GM19324 (cell line): ENCODE measurements around the gene LTBP2.
A peak's percentile ranks its signal among the peaks of the same experiment; 100 is the strongest.

Experiments used
- ATAC-seq: cut with Tn5 transposase; IDR thresholded peaks from one replicate; pipeline ENCODE4 v1.9.1; 2021; ENCODE audit warnings: mild to moderate bottlenecking, moderate library complexity; ENCODE audit not compliant: unreplicated experiment, low FRiP score

LTBP2 gene

DNA sequence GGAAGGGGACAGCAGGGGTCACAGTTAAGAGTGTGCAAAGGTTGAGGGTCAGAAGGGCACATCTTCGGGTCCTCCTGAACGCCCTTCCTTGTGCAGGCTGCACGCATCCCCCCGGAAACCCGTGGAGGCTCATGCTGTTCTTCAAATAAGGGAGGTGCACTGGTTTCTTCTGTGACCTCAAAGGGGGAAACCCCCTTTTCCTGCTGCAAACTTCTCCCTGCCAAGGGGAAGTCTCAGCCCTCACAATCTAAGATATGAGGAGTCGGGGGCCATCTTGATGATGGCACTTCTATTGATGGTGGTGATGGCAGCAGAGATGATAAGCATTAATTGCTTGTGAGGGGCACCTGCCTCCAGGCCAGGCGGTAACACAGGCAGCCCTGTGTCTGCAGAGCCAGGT lies 78.5 kb downstream of the LTBP2 start:
- no peak for ATAC-seq

DNA sequence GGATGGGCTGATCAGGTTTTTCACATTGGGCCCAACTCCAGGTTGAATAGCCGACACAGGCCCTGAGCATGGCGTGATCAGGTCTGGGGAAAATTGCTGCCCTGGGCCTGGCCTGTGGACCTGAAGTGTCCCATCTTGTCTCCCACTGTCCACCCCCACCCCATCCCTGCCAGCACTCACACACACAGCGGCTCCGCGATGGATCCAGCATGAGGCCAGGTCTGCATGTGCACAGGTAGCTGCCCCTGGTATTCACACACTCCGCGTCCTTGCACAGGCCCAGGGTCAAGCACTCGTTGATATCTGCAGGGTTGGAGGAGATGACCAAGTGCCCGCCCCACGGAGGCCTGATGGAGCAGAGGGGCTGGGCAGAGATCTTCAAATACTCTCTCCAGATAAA lies 79.8 kb downstream of the LTBP2 start:
- ATAC-seq, result no peak

DNA sequence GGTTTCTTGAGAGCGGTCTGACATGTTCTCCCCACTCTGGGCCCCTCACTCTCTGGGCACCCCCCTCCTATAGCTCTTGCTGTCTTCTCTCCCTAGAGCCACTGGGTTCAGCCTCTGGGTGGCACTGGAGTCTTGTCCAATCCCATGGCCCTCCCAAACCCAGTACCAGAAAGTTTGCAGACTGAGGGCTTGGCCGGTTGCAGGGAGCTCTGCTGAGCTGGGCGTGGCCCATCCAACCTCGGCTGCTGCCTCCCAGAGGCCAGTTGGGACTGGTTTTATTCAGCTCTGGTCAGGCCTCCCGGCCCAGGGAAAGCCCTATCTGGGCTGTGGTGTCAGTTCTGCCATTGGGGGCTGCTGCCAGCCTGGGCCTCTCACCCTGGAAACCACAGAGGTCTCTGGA lies 80.6 kb downstream of the LTBP2 start:
- no peak for ATAC-seq

DNA sequence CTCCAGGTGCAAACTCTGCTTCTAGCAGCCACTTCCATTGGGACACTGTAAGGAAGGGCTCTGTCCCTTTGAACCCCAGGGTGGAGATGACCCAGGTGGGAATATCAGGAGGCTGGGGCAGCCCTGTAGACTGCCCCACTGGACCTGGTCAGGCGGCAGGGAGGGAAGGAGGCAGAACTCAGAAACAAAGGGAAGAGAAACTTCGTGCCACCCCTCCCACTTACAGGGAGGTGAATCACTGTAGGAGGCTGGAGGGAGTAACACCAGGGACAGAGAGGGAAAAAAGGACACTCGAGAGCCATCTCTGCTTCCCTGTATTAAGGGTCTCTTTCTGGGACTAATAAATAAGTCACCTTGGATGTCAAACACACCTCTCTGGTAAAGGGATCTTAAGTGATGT lies 81.0 kb downstream of the LTBP2 start:
- ATAC-seq, result no peak

DNA sequence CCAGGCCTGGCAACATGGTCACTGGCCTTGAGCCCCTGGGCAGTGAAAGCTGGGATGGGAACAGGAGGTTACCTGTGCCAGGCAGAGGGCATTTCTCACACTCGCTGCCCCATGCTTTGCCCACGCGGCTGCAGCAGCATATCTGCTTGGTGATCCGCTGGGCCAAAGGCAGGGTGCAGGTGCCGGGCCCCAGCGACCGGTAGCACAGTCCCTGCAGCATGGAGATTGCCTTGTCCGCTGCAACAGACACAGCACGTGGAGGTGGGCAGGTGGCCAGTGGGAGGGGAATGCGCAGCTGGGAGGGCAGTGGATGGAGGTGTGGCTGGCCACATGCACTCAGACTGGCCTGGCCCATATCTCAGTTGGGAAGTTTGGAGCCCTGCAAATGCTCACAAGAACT lies 83.2 kb downstream of the LTBP2 start:
- ATAC-seq, result no peak

DNA sequence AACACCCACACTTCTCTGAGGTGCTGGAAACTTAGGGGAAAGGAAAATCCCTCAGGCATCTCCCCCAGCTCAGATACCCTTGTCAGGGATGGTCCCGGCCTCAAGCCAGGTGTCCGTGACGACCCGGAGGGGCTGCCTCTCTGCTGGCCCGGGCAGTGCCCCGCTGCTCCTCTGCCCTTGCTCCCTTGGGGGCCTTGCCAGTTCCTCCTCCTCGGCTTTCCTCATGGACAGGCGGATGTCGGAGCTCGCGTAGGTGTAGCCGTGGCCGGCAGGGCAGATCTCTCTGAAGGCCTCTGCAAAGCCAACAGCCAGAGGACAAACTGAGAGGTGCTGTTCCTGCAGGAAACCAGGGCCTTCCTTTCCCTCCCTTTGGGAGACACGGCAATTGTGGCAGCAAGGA lies 83.6 kb downstream of the LTBP2 start:
- no peak for ATAC-seq

DNA sequence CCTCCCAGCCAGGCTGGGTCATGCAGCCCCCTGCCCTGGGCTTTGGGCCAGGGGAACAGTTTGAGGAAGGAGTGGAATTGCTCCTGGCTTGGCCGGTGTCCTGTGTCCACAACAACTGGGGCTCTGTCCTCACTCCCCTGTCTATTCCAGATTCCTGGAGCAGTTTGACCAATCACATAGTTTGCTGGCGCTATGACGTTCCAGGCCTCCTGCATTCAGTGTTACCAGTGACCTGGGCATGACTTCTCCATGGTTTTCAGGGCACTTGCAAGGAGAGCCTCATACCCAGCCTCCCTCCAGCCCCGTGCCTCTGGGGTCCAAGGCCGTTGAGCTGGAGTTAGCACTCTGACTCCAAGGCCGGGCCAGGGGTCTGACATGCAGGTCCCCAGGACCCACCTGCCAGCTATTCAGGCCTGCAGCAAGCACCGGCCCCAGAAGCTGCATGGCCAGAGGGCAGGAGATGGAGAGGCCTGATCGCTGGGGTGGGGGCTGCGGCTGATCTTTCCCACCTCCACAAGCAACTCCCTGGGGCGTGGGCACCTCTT lies 84.2 kb downstream of the LTBP2 start:
- ATAC-seq, result no peak

DNA sequence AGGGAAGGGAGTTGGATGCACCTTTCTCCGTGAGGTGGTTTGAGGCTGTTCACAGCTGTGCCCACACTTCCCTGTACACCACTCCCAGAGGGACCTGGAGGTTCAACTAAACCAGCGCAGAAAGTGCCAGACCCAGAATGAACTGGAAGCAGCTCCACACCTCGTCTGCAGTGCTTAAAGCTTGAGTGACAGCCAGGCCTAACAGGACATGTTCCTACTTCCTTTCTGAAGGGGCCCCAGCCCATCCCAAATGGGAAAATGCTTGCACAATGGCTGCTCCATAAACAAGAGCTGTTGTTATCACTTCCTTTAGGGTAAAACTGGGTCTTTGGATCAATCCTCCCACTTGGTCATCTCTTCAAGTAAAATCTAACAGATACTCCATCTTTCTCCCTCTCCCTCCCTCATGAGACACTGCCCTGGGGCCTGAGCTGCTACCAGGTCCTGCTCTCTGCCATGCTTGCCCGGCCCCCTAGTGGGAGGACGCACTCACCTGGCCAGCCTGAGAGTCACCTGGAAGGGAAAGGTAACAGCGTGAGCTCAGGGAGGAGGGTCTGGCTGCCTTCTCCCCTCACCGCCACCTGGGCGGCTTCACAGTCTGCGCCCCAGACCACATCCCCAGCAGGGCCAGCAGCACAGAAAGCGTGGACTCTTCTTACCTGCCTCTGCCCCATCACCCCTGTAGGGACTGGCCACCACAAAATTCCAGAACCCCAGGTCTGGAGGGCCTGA lies 85.0 kb downstream of the LTBP2 start:
- ATAC-seq, result no peak

DNA sequence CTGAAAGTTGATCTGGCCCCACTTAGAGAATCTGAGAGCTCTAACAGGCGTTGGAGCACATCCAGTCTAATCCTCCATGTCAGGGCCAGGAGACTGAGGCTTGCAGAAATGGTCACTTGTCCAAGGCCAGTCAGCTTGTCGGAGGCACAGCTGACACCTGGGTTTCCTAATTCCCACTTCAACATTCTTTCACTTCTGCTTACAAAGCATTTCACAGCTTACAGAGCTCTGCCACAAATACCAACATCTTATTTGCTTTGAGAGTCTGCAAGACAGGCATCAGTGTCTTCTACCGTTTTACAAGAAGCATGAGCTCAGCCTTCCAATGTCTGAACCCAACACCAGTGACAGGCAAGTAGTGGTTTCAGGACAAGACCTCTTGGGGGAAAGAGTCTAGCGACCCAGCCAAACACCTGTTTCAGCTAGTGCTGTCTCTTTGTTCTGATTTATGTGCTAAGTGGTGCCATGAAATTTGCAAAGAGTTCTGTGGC lies 86.6 kb downstream of the LTBP2 start:
- ATAC-seq, result peak; percentile 38

DNA sequence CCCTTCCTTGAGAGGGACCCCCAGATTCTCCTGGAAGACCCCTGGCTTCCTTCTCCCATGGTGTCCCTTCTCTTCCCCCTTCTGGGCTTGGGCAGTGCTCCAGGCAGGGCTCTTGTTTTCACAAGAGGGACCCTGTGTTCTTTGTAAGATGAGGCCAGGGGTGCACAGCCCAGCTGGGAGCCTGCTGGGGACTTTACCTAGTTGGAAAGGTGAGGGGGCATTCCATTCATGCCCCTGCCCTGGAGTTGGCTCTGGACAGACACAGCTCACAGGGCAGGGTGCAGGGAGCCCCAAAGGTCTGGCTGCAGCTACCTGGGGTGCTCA lies 87.3 kb downstream of the LTBP2 start:
- ATAC-seq, result no peak

DNA sequence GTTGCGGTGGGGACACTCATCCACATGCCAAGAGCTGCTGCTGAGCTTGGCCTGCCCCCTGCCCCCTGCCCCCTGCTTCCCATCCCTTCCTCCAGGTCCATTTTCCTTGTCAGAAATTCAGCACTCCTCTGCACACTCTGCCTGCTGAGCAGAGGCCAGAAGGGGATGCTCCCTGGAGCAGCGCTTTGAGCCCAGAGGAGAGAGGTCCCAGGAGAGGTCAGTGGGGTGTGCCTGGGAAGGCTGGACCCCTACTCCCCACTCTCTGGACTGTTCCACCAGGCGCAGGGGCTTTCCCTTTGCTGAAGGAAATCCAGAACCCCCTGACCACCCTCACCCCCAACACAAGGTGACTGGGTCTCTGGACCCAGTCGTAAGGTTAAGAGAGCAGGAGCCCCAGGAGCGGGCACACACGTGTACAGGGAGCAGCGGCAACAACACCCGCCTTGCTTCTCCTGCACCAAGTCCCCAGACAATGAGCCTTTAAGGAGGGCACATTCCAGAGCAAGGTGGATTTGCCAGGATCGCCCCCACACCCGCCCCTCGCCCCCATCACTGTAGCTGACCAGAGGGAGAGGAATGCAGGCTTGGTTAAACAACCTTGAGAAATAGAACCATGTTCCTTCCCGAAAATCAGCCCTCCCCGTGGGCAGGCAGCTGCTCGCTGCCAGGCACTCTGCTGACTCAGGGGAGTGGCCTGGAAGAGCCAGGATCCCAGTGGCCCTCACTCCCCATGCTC lies 87.8 kb downstream of the LTBP2 start:
- ATAC-seq, result no peak

DNA sequence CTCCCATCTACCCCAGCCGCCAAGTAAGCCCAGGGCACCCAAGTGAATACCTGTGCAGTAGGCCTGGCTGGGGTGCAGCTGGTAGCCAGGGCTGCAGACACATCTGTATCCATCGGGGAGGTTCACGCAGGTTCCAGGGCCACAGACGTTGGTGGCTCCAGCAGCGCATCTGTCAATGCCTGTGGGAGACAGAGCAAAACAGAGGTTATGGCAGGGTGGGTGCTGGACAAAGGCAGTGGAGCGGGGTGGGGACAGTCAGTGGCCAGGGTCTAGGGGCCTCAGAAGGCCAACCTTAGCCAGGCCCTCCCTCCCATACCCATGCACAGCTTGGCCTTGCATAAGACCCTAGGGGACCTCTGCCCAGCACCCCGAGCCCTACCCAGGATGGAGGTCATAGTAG lies 89.3 kb downstream of the LTBP2 start:
- ATAC-seq, result no peak

DNA sequence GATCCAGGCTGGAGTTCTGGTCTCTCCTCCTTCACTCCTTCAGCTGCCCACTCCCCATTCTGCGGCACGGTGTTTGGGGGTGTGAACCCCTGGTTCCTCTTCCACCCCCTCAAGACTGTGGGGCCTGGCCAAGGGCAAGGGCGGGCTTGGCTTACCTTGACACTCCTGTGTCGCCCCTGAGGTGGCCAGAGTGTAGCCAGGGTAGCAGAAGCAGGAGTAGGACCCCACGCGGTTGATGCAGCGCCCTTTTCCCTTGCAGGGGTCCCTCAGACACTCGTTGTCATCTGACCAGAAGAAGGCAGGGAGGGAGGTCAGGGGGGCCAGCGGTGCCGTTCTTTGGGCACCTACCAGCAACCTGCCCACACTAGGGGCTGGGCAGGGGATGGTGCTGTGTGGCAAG lies 90.3 kb downstream of the LTBP2 start:
- ATAC-seq, result no peak

DNA sequence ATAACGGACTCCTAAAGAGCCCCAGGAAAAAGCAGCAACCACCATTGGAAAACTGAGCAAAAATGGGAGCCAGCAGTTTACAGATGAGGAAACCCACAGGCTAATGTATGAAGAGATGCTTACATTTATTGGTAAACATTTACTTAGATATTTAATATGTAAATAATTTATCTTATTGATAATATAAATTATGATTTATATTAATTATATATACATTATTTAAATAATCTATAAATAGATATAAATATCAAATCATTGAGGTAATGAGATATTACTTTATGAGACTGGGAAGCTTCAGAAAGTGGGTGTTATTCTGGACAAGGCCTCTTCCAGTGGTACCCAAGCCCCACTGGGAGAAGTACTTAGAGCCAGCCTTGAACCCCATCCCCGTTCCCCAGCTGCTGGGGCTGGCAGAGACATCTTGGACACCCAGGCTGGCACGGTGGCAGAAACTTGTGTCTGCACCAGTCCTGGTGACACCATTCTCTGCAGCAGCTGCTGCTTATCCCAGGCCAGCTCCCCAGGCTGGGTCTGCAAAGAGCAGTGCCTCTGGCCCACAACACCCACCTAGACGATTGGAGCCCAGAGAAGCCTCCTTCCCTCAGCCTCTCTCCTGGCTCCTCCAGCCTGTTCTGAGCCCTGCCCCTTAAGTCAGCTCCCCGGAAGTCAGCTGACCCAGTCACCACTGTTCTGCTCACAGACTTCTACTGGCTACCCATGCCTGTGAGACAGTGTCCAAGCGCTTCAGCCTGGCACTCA lies 92.5 kb downstream of the LTBP2 start:
- no peak for ATAC-seq

DNA sequence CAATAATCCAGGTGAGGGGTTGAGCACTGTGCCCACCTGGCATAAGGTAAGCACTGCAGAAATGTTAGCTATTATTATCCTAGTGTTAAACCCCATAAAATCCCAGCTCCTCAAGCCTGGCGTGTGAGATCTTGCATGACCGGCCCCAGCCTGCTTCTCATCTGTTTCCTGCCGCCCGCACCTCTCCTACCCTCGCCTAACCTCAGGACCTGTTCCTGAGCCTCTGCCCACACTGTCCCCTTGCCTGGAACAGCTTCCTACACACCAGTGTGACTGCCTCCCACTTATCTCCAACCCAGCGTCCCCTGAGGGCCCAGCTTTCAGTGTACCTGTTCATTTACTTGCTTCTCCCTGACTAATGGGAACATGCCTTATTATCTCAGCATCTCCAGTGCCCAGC lies 93.8 kb downstream of the LTBP2 start:
- no peak for ATAC-seq

DNA sequence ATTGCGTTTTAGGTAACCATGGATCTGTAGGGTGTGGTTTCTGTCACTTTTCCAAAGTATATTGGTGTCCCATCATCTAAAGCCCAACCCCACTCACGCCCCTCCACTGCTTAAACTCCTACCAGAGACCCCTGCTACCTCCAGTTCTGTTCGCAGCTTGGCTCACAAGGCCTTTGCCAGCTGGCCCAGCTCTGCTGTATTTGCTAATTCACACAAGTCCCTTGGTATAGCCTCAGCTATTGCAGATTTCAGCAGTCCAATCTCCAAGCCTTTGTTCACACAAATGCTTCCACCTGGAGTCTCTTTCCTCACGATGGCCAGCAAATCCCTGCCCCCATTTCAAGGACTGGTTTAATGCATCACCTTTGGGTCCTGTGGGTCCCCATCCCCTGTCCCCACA lies 94.3 kb downstream of the LTBP2 start:
- ATAC-seq, result no peak

DNA sequence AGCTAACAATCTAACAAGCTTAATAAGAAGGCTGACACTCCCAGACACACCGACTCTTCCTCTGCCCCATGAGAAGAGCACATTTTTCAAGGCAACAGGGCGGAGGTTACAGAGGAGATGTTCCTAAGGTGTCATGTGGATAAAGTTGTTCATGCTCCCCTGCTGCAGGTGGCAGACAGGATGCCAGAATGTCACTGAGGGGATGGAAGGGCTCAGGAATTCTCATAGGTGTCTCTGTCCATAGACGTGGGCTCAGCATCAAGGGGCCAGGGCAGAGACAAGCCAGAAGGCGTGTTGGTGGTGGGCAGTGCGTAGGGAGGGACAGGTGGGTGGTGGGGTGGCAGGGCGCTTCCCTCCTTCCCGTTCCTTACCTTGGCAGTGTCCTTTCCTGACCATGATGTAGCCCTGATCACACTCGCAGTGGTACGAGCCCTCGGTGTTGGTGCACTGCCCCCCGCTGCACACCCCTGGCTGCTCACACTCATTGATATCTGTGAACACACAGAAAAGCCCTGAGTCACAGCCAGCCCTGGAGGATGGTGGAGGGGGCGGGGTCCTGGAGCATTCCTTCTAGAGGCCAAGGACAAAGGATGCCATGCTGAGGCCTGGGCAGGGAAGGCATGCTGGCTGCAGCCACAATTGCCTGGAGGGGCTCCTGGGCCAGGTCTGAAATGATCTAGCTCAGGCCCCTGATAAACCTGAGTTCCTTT lies 95.4 kb downstream of the LTBP2 start:
- no peak for ATAC-seq

DNA sequence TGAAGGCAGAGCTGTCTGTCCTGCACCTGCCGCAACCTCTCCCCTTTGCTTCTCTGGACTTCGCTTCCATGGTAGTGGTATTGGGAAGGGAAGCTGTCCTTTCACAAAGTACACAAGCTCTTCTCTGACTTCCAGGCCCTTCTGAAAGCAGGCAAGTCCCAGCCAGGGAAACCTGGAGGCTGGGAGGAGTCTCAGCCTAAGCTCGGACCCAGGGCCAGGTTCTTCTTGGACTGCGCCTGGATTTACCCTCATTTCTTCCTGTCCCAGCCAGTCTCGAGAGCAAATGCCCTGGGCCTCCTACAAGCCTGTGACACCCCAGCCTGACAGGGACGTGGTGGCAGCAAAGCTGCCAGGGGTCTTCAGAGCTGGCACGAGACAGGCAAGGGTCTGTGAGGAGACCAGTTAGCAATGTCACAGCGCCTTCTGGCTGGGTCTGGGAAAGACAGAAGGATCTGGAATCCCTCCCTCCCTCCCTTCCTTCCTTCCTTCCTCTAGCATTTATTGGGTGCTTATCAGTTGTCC lies 96.1 kb downstream of the LTBP2 start:
- no peak for ATAC-seq

DNA sequence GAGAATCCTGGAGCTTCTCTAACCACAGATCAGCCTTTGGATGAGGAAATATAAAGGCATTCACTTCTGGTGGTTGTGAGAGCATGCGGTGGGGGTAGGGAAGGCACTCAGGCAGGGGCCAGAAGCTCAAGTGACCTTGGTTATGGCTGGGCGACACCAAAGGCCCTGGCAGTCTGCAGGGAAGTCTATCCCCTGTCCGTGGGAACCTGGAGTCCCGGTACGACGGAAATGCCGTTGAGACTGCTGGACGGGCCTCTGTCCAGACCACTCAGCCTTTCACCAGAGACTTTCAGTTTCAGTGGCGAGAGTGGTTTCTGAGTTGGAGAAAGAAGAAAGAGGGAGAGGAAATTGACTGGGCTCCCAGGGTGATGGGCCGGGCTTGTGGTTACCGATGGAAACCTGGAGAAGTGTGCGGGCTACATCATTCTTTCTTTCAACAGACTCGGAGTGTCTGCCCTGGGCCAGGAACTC lies 97.5 kb downstream of the LTBP2 start:
- ATAC-seq, result no peak
